Ovary (tissue), 9 donors: ENCODE measurements around the gene DIDO1. TPM values are rescaled to one million over a fixed set of nuclear protein-coding genes. Genes with fewer than 3 reads are reported as not detected.

Experiments
- DNase-seq, 5 donors: peaks; one replicate each; pipeline ENCODE4 v3.0.0-alpha.2; 2019 to 2020
- H3K27ac ChIP-seq, 2 donors: fragments of 200-600 bp; one replicate each; pipeline versions ENCODE4 v1.5.1 to v1.8.0; 2019 to 2022
- H3K27me3 ChIP-seq: fragments of 200-600 bp; one replicate; pipeline ENCODE4 v1.8.0; 2022
- H3K36me3 ChIP-seq: fragments of 200-600 bp; sonication (generic); one replicate; pipeline ENCODE4 v1.5.1; 2019
- H3K4me1 ChIP-seq: one replicate; pipeline ENCODE4 v1.8.1; 2013; ENCODE audit warnings: mild to moderate bottlenecking, moderate library complexity; ENCODE audit not compliant: insufficient read depth
- H3K4me3 ChIP-seq: fragments of 200-600 bp; sonication (generic); one replicate; pipeline ENCODE4 v1.5.1; 2017
- H3K9me3 ChIP-seq, 2 donors: fragments of 200-600 bp in 1 of 2; sonication (generic) in 1 of 2; one replicate each; pipeline versions ENCODE4 v1.5.1 to v1.8.1; 2013 to 2019; ENCODE audit warnings: mild to moderate bottlenecking in 1 of 2, moderate library complexity in 1 of 2
- EP300 ChIP-seq: sonication (generic); formaldehyde crosslinking; IDR thresholded peaks from one replicate; pipeline ENCODE4 v1.6.1; 2017; ENCODE audit warnings: antibody characterized with exemption
- POLR2A ChIP-seq: fragments of 450-650 bp; IDR thresholded peaks from one replicate; pipeline ENCODE4 v1.6.1; 2017; ENCODE audit warnings: antibody characterized with exemption, mild to moderate bottlenecking, moderate library complexity
- WGBS, 3 donors: extraction: QIAGEN DNeasy Blood & Tissue Kit in 1 of 3; methylation state at CpG; one replicate each; pipeline versions ENCODE4 v1.1.5 to v1.1.7; 2013 to 2017; 5-methylcytosine and 5-hydroxymethylcytosine counted together
- intact Hi-C, 4 donors: fragments of 100-400 bp; cut with DNase I; formaldehyde crosslinking; loops; one replicate each; pipeline versions ENCODE4 v1.11.0 to v1.15.1; 2022 to 2023
- polyA plus RNA-seq, 2 donors: library from polyadenylated mRNA; stranded (reverse); fragments of 200-250 nt in 1 of 2; fragments of 350-450 nt in 1 of 2; fragmentation: Illumina TruSeq in 1 of 2; extraction: RNeasy Lipid Tissue Mini Kit (QIAGEN cat#74804) in 1 of 2; gene quantifications; one replicate each; pipeline ENCODE4 v1.2.3, GENCODE V29; 2013 to 2014
- total RNA-seq, 7 donors: library from RNA; depleted of rRNA in 2 of 7; stranded (reverse); fragments of >200 nt in 2 of 7; fragmentation: NEBNext Ultra II Directional in 3 of 7; extraction: Animal tissue kit (Norgen Biotek cat#: 25700) in 3 of 7; gene quantifications; one replicate each; pipeline versions ENCODE4 v1.1.0 to v1.2.4, GENCODE V29; 2016 to 2023
- TF ChIP-seq, protein P1 (sequence below), 3 donors: fragments of 450-650 bp in 2 of 3; fragments of 200-600 bp in 1 of 3; IDR thresholded peaks; one replicate each; pipeline versions ENCODE4 v1.5.1 to v1.8.0; 2016 to 2022; ENCODE audit warnings: antibody characterized with exemption in 3 of 3, mild to moderate bottlenecking in 1 of 3
- donor health status: DM: no; HTN: no; CAD: no; lungs with moderate emphysema.
- donor health status: DM: no; HTN: no; CAD: no.
- donor health status: Bipolar disorder and iron deficiency.
- donor health status: DM: yes; HTN: yes; CAD: no.
- donor health status: DM: no; HTN: no; CAD: no.
- donor health status: DM: yes; HTN: yes; CAD: no.

Gene DIDO1
- total and polyA plus RNA-seq, 9 donors: 42.9 to 82.2 (median 56.2) TPM

DNA sequence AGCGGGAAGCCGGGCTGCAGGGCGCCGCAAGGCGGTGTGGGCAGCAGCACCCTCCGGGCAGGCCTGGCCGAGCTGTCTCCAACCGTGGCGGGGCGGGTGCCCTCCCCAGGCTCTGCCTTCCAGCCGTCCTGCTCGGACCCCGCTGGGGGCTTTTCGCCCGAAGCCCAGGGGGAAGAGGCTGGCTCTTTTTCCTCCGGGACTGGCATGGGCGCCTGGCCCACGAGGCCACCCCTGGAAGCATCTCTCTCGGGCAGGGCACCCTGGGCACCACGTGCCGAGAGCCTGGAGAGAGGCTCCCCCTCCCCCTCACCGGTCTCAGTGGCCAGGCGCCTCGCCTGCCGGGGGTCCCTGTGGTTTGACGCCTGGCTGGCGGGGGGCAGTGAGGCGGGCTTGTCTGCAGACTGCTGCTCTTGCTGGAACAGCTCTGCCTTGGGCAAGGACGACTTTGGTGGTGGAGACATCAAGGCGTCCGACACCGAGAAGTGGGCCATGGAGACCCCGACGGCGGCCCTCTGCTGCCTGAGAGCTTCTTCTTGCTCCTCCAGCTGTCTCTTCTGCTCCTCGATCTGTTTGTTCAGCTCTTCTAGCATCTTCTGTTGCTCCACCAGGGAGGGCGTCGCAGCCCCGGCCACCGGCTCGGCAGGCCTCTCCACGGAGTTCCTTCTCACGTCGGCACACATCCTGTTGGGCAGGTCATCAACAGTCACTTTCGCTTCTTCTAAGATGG is 45.2 kb downstream of the DIDO1 start:
- no peak for TF ChIP-seq EP300
- TF ChIP-seq, protein P1, sequence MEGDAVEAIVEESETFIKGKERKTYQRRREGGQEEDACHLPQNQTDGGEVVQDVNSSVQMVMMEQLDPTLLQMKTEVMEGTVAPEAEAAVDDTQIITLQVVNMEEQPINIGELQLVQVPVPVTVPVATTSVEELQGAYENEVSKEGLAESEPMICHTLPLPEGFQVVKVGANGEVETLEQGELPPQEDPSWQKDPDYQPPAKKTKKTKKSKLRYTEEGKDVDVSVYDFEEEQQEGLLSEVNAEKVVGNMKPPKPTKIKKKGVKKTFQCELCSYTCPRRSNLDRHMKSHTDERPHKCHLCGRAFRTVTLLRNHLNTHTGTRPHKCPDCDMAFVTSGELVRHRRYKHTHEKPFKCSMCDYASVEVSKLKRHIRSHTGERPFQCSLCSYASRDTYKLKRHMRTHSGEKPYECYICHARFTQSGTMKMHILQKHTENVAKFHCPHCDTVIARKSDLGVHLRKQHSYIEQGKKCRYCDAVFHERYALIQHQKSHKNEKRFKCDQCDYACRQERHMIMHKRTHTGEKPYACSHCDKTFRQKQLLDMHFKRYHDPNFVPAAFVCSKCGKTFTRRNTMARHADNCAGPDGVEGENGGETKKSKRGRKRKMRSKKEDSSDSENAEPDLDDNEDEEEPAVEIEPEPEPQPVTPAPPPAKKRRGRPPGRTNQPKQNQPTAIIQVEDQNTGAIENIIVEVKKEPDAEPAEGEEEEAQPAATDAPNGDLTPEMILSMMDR (IDR thresholded peaks at IDR 0.05): no peak
- TF ChIP-seq POLR2A: no peak
- peaks cover 11% of the 10 kb centered on the region for H3K4me1 ChIP-seq
- 92 to 93% (median 93%) methylated on average over 44 to 45 of the region's 45 CpGs for WGBS, 3 donors
- no peak for DNase-seq
- no peak overlapping the region for H3K4me3 ChIP-seq
- intact Hi-C loops: no loop called here
- H3K27me3 ChIP-seq: no peaks in the 10 kb centered on the region
- H3K36me3 ChIP-seq: no peaks in the 10 kb centered on the region
- H3K9me3 ChIP-seq: no peaks in the 10 kb centered on the region
- H3K27ac ChIP-seq: no peak overlapping the region

DNA sequence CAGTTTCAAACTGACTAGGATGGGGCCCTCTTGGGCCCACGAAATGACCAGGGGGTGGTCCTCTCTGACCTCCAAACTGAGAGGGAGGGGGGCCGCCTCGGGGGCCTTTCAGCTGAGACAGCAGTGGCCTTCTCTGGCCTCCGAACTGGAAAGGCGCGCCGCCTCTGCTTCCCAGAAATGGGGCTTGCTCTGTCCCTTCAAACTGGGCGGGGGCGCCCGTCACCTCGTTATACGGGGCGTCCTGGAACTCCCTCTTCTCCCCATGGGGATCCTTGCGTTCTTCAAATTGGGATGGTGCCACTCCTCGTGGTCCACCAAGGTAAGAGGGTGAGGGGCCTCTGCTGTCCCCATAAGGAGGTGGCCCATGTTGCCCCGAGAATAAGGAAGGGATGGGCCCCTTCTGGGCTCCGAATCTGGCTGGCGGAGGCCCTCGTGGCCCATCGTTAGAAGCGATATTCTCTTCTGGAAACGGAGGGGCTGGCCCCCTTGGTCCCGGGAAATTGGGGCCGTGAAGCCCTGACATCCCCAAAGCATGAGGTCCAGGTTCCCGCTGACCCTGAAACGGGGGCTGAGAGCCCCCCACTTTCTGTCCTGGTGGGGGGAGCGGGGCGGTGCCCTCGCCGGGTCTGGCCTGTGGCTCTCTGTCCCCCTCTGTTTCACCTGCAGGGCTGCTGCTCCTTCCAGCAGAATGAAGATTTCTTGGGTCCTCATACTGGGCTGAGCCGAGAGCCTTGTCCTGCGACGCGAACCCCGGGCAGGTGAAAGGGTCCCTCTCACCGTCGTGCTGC is 46.0 kb downstream of the DIDO1 start:
- Histone ChIP-seq H3K27ac (no peak overlapping the region), H3K9me3 (no peaks in the 10 kb centered on the region), H3K4me1 (peaks cover 12% of the 10 kb centered on the region), H3K4me3 (no peak overlapping the region), H3K27me3 (no peaks in the 10 kb centered on the region), H3K36me3 (no peaks in the 10 kb centered on the region)
- WGBS, 3 donors: 92% methylated on average over 37 of the region's 37 CpGs
- no peak for DNase-seq
- TF ChIP-seq, protein P1 (IDR thresholded peaks at IDR 0.05): no peak
- no peak for TF ChIP-seq POLR2A
- intact Hi-C loops: no loop called here

DNA sequence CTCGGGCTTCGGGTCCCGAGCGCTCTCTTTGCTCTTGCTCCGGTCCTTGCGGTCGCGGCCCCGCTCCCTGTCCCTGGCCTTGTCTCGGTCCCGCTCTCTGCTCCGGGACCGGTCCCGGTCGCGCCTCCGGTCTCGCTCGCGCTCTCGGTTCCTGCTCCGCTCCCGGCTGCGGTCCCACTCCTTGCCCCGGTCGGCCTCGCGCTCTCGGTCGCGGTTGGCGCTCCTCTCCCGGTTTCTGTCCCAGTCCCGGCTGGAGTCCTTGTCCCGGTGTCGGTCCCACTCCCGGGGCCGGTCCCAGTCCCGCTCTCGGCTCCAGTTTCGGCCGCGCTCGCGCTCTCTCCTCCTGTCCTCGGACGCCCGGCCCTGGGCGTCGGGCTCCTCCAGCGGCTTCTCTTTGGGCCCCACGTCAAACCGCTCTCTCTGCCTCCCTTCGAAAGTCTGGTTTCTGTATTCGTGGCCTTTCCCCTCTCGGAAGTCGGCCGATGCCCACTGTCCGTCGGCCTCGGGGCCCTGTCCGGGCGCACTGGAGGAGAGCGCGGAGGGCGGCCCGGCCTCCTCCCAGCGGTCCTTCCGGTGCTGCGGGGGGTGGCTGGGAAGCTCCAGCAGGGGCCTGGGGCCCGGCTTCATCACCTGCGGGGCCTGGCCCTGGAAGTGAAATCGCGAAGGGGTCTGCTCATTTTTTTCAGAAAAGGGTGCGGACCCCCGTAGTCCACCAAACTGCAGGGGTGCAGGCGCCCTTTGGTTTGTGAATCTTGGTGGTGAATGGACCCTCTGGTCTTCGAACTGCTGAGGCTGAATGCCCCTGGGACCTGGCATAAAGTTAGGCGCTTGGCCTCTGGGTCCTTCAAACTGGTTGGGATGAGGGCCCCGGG is 46.8 kb downstream of the DIDO1 start:
- no peaks in the 10 kb centered on the region for H3K36me3 ChIP-seq
- H3K27ac ChIP-seq: no peak overlapping the region
- TF ChIP-seq EP300 (no peak), POLR2A (no peak)
- TF ChIP-seq, protein P1 (IDR thresholded peaks at IDR 0.05): no peak
- H3K4me1 ChIP-seq: peaks cover 13% of the 10 kb centered on the region
- no peaks in the 10 kb centered on the region for H3K9me3 ChIP-seq
- DNase-seq: no peak
- H3K27me3 ChIP-seq: no peaks in the 10 kb centered on the region
- WGBS, 3 donors: 75 to 78% (median 77%) methylated on average over 80 of the region's 80 CpGs
- intact Hi-C loops: loop anchor here in 2 of 4 donors (10.0 kb wide), 1 partner anchor 125 kb away; the partner anchor contains the start of gene BHLHE23 (in 2 of the 2)
- no peak overlapping the region for H3K4me3 ChIP-seq
